ENCODE results near the gene CLEC2D. TPM values are rescaled to one million over a fixed set of nuclear protein-coding genes. Genes with fewer than 3 reads are reported as not detected.

The CLEC2D gene
- total and polyA plus RNA-seq, 12 donors = 0.75 to 12.4 (median 3.3) TPM

DNA sequence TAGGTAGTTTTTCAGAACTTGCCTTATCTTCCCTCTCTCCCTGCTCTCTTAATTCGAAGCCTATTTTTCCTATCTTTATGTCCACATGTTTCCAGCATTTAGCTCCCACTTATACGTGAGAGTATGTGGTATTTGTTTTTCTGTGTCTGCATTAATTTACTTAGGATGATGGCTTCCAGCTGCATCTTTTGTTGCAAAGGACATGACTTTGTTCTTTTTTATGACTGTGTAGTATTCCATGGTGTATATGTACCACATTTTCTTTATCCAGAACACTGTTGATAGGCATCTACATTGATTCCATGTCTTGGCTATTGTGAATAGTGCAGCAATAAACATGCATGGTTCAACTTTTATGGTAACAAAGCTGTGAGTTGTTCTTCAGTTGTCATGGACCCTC, 7.8 kb upstream of the CLEC2D start:
- DNase-seq = no peak
- TF ChIP-seq, protein P1, sequence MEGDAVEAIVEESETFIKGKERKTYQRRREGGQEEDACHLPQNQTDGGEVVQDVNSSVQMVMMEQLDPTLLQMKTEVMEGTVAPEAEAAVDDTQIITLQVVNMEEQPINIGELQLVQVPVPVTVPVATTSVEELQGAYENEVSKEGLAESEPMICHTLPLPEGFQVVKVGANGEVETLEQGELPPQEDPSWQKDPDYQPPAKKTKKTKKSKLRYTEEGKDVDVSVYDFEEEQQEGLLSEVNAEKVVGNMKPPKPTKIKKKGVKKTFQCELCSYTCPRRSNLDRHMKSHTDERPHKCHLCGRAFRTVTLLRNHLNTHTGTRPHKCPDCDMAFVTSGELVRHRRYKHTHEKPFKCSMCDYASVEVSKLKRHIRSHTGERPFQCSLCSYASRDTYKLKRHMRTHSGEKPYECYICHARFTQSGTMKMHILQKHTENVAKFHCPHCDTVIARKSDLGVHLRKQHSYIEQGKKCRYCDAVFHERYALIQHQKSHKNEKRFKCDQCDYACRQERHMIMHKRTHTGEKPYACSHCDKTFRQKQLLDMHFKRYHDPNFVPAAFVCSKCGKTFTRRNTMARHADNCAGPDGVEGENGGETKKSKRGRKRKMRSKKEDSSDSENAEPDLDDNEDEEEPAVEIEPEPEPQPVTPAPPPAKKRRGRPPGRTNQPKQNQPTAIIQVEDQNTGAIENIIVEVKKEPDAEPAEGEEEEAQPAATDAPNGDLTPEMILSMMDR (IDR thresholded peaks at IDR 0.05) = no peak
- Histone ChIP-seq H3K27me3 (no peaks in the 10 kb centered on the region), H3K4me3 (no peak overlapping the region), H3K9me3 (replicated peaks in 1 of 3) (no peaks in the 10 kb centered on the region), H3K36me3 (replicated peaks in 1 of 2) (peaks cover 0 to 7% of the 10 kb centered on the region in 2 donors), H3K4me1 (replicated peaks in 1 of 2) (no peaks in the 10 kb centered on the region), H3K27ac (no peak overlapping the region)
- 76 to 97% (median 95%) methylated on average over 2 of the region's 2 CpGs for WGBS, 4 donors
- intact Hi-C loops (cut with DNase I) = no loop called here

DNA sequence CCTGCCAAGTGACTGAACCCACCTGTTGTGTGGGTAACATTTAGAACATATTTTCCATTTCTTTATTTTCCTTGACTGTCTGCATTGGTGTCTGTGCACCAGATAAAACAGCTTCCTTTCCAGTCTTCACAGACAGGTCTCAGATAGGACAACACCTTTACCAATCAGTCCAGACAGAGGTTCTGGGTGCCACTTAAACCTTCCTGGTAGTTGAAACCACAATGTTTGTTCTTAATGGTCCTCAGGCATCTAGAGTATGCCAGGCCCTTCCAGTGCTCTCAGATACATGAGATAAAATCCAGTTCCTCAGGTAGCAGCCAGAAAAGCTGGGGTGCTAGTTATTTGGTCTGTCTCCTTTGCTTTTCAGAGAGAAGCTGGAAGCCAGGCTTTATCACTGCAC, 7.0 kb upstream of the CLEC2D start:
- peaks cover 0 to 7% of the 10 kb centered on the region in 2 donors for H3K36me3 ChIP-seq (replicated peaks in 1 of 2)
- H3K9me3 ChIP-seq (replicated peaks in 1 of 3) = no peaks in the 10 kb centered on the region

DNA sequence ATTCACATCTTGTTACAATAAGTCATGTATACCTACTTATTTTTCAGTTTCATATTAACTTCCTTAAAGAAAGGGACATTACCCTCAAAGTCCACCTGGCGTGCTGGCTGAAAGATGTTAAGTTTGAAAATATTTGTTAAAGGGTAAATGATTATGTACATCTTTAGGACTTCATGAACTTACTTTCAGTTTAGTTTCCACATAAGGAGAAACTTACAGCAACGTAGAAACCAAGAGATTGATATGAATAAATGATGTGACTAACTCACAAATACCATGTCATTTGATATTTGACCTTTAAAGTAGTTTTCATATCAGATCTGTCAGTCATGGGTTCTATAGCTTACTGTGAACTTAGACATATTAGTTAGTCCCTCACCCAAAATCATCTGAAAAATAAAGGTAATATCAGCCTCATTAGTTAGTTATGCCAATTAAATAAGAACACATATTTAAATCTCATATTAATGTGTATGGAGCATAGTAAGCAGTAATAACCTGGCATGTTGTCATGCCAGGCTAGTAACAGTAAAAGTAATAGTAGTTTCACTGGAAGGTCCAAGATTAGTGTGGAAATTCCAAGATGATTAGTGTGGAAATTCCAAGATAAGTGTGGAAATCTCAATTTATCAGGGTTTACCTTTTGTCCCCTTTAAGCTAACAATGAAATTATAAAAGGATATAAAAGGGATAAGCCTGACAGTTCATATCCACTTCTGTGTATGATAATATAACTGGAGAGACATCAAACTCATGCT, 1.9 kb upstream of the CLEC2D start:
- 80 to 88% (median 86%) methylated on average over 2 of the region's 2 CpGs for WGBS, 4 donors
- Histone ChIP-seq H3K4me1 (replicated peaks in 1 of 2) (no peaks in the 10 kb centered on the region), H3K27ac (no peak overlapping the region)

More for the DNA sequence above, 7.0 kb upstream of the CLEC2D start:
- intact Hi-C loops (cut with DNase I) = no loop called here
- no peak overlapping the region for H3K4me3 ChIP-seq
- no peak for DNase-seq
- TF ChIP-seq, protein P1 (IDR thresholded peaks at IDR 0.05) = no peak
- TF ChIP-seq POLR2A (IDR thresholded peaks at IDR 0.05) = no peak
- H3K27ac ChIP-seq = no peak overlapping the region
- H3K4me1 ChIP-seq (replicated peaks in 1 of 2) = no peaks in the 10 kb centered on the region
- no peaks in the 10 kb centered on the region for H3K27me3 ChIP-seq

DNA sequence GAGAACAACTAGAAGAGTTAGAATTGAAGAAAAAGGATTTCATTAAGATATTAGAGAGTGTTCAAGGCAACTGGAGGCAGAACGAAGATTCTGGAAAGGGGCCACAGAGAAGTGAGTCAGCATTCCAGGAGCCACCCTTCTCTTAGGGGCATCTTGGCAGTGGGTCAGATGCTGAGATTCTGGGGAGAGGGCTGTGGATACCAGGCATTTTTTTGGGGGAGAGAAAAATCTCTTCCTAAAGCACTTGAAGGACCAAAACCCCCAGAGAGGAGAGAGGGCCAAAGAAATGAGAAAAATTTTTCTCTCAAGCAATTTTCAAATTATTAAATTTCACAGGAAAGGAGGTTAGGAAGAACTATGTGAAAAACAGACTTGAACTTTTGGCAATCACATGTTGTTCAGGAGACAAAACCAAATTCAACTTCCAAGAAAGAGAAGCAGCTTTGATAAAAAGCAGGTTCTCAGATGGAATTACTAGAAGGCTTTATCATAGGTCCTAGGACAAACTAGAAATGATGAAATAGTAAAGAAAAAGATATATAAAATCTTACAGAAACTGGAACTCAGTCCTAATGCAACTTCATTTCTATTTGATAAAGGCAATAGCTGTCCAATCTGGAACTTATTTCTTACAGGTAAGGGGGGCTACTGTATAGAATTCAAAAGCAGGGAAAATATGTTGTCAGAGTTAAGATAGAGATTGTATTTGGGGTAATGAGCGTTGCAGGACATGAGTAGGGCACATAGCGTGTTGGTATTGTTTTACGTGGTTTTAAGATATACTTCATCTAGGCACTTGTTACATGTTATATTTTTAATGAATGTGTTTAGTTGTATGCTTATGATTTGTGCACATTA, 1.1 kb upstream of the CLEC2D start:
- intact Hi-C loops (cut with DNase I) = no loop called here
- TF ChIP-seq POLR2A (IDR thresholded peaks at IDR 0.05) = no peak
- TF ChIP-seq, protein P1 (IDR thresholded peaks at IDR 0.05) = no peak
- Histone ChIP-seq H3K9me3 (replicated peaks in 1 of 3) (no peaks in the 10 kb centered on the region), H3K36me3 (replicated peaks in 1 of 2) (peaks cover 0 to 7% of the 10 kb centered on the region in 2 donors), H3K4me1 (replicated peaks in 1 of 2) (no peaks in the 10 kb centered on the region), H3K4me3 (no peak overlapping the region), H3K27me3 (no peaks in the 10 kb centered on the region), H3K27ac (no peak overlapping the region)
- no peak for DNase-seq
- WGBS, 4 donors = 78 to 83% (median 81%) methylated on average over 4 of the region's 4 CpGs

More for the DNA sequence above, 1.9 kb upstream of the CLEC2D start:
- H3K36me3 ChIP-seq (replicated peaks in 1 of 2) = peaks cover 0 to 7% of the 10 kb centered on the region in 2 donors
- intact Hi-C loops (cut with DNase I) = no loop called here
- no peak for DNase-seq
- no peaks in the 10 kb centered on the region for H3K9me3 ChIP-seq (replicated peaks in 1 of 3)
- no peak overlapping the region for H3K4me3 ChIP-seq
- no peaks in the 10 kb centered on the region for H3K27me3 ChIP-seq
- TF ChIP-seq POLR2A (IDR thresholded peaks at IDR 0.05) = no peak
- TF ChIP-seq, protein P1 (IDR thresholded peaks at IDR 0.05) = no peak

Measured in adrenal gland (tissue), 12 donors.